CD4-positive, CD25-positive, alpha-beta regulatory T cell (primary cell): ENCODE results near the gene GEMIN4. TPM values are rescaled to one million over a fixed set of nuclear protein-coding genes. Genes with fewer than 3 reads are reported as not detected.
"Not testable (repeated sequence)": the region's sequence is repeated elsewhere in the genome, so short reads cannot be mapped to it uniquely, and the experiment has no call there.

Source experiments
- ATAC-seq, 2 donors: fragments of 150-1000 bp; cut with Tn5 transposase; one replicate each; pipeline ENCODE4 v1.10.0; 2021; ENCODE audit warnings: low read depth in 2 of 2, moderate number of reproducible peaks in 2 of 2, moderate library complexity in 1 of 2
- DNase-seq, 3 donors: peaks; one replicate each; pipeline versions ENCODE4 v3.0.0 to v3.0.0-alpha.2; 2012 to 2022; ENCODE audit warnings: mixed read lengths in 1 of 3
- H3K27ac ChIP-seq: one replicate; pipeline ENCODE4 v1.7.0; 2013; ENCODE audit warnings: mild to moderate bottlenecking, low read length; ENCODE audit not compliant: insufficient read depth, poor library complexity, severe bottlenecking
- H3K27me3 ChIP-seq: one replicate; pipeline ENCODE4 v1.7.0; 2013; ENCODE audit warnings: low read length; ENCODE audit not compliant: control insufficient read depth, insufficient read depth
- H3K36me3 ChIP-seq: one replicate; pipeline ENCODE4 v1.7.0; 2013; ENCODE audit warnings: mild to moderate bottlenecking, low read length, moderate library complexity; ENCODE audit not compliant: control insufficient read depth, insufficient read depth
- H3K4me1 ChIP-seq: 2 replicates; pipeline ENCODE4 v1.7.0; 2013; ENCODE audit warnings: mild to moderate bottlenecking, low read length; ENCODE audit not compliant: insufficient read depth, control insufficient read depth, poor library complexity, severe bottlenecking
- H3K4me3 ChIP-seq: one replicate; pipeline ENCODE4 v1.7.0; 2013; ENCODE audit warnings: low read depth, mild to moderate bottlenecking, low read length, moderate library complexity
- H3K9me3 ChIP-seq, 2 experiments: 1 replicate in 1 of 2; 2 replicates in 1 of 2; pipeline ENCODE4 v1.7.0; 2013; ENCODE audit warnings: low read length in 2 of 2, mild to moderate bottlenecking in 1 of 2, moderate library complexity in 1 of 2; ENCODE audit not compliant: control insufficient read depth in 2 of 2
- H3K27ac Mint-ChIP-seq, 3 donors: one replicate each; pipeline ENCODE4 v1.8.0; 2020 to 2022; ENCODE audit warnings: mild to moderate bottlenecking in 3 of 3, mixed read lengths in 3 of 3, moderate library complexity in 2 of 3
- H3K27me3 Mint-ChIP-seq: one replicate; pipeline ENCODE4 v1.8.0; 2022; ENCODE audit warnings: mild to moderate bottlenecking, mixed read lengths
- H3K36me3 Mint-ChIP-seq: one replicate; pipeline ENCODE4 v1.8.0; 2020; ENCODE audit warnings: mixed read lengths
- H3K4me1 Mint-ChIP-seq, 4 donors: one replicate each; pipeline ENCODE4 v1.8.0; 2020 to 2022; ENCODE audit warnings: mixed read lengths in 4 of 4, mild to moderate bottlenecking in 1 of 4
- H3K4me3 Mint-ChIP-seq, 4 donors: one replicate each; pipeline ENCODE4 v1.8.0; 2020 to 2022; ENCODE audit warnings: mild to moderate bottlenecking in 4 of 4, mixed read lengths in 4 of 4, moderate library complexity in 3 of 4
- H3K9me3 Mint-ChIP-seq, 7 donors: one replicate each; pipeline ENCODE4 v1.8.0; 2020 to 2022; ENCODE audit warnings: mixed read lengths in 7 of 7, mild to moderate bottlenecking in 3 of 7, moderate library complexity in 2 of 7
- polyA plus RNA-seq, 4 donors: library from polyadenylated mRNA; unstranded; fragments of 300-500 nt; fragmentation: Illumina TruSeq; gene quantifications; one replicate each; pipeline ENCODE4 v1.2.3, GENCODE V29; 2021
- total RNA-seq: library from RNA; stranded (reverse); gene quantifications from one replicate; pipeline ENCODE4 v1.2.3, GENCODE V29; 2022

Gene GEMIN4
- total and polyA plus RNA-seq, 5 donors from 2014 or later: 9.2 to 34.7 (median 15.9) TPM

- ATAC-seq: no peak
- no peak overlapping the region for H3K4me3 ChIP-seq
- no peaks in the 10 kb centered on the region for H3K27me3 ChIP-seq
- H3K36me3 ChIP-seq: peaks cover 85% of the 10 kb centered on the region
- Mint-ChIP-seq H3K4me3 (no peak overlapping the region), H3K27ac (no peak overlapping the region), H3K36me3 (peaks cover 49% of the 10 kb centered on the region), H3K9me3 (no peaks in the 10 kb centered on the region), H3K27me3 (no peaks in the 10 kb centered on the region), H3K4me1 (peaks cover 5 to 19% (median 12%) of the 10 kb centered on the region in 4 donors)
- no peak for DNase-seq
- no peak overlapping the region for H3K27ac ChIP-seq
- no peaks in the 10 kb centered on the region for H3K4me1 ChIP-seq
- no peaks in the 10 kb centered on the region for H3K9me3 ChIP-seq
These were observed 22.2 kb upstream of the GEMIN4 start for GRCh38 chr17:774313-774584.

GRCh38 chr17:773467-774312 lies 21.6 kb upstream of the GEMIN4 start:
- Mint-ChIP-seq H3K27me3 (no peaks in the 10 kb centered on the region), H3K9me3 (no peaks in the 10 kb centered on the region), H3K4me3 (no peak overlapping the region), H3K36me3 (peaks cover 54% of the 10 kb centered on the region), H3K27ac (peak overlapping the region in 1 of 3 donors; percentile 47), H3K4me1 (peaks cover 5 to 19% (median 12%) of the 10 kb centered on the region in 4 donors)
- no peak overlapping the region for H3K27ac ChIP-seq
- peaks cover 91% of the 10 kb centered on the region for H3K36me3 ChIP-seq
- H3K27me3 ChIP-seq: no peaks in the 10 kb centered on the region
- DNase-seq (no peak), ATAC-seq (no peak)
- H3K9me3 ChIP-seq: no peaks in the 10 kb centered on the region
- no peaks in the 10 kb centered on the region for H3K4me1 ChIP-seq
- no peak overlapping the region for H3K4me3 ChIP-seq

GRCh38 chr17:773016-773415 lies 21.0 kb upstream of the GEMIN4 start:
- Mint-ChIP-seq H3K27ac (no peak overlapping the region), H3K36me3 (peaks cover 55% of the 10 kb centered on the region)

GRCh38 chr17:767076-767475 lies 15.0 kb upstream of the GEMIN4 start:
- no peaks in the 10 kb centered on the region for H3K27me3 ChIP-seq
- Mint-ChIP-seq H3K4me1 (peaks cover 0 to 5% (median under 1%) of the 10 kb centered on the region in 4 donors), H3K36me3 (peaks cover 42% of the 10 kb centered on the region), H3K9me3 (no peaks in the 10 kb centered on the region), H3K27me3 (no peaks in the 10 kb centered on the region), H3K27ac (no peak overlapping the region), H3K4me3 (no peak overlapping the region)
- no peaks in the 10 kb centered on the region for H3K9me3 ChIP-seq
- no peak overlapping the region for H3K4me3 ChIP-seq
- DNase-seq (no peak), ATAC-seq (no peak)
- H3K27ac ChIP-seq: no peak overlapping the region
- H3K36me3 ChIP-seq: peaks cover 64% of the 10 kb centered on the region
- H3K4me1 ChIP-seq: no peaks in the 10 kb centered on the region

More at GRCh38 chr17:773016-773415, 21.0 kb upstream of the GEMIN4 start:
- H3K36me3 ChIP-seq: peaks cover 84% of the 10 kb centered on the region
- ATAC-seq (no peak), DNase-seq (no peak)
- H3K4me3 ChIP-seq: no peak overlapping the region
- Mint-ChIP-seq H3K4me3 (no peak overlapping the region), H3K27me3 (no peaks in the 10 kb centered on the region), H3K4me1 (peaks cover 5 to 14% (median 11%) of the 10 kb centered on the region in 4 donors), H3K9me3 (no peaks in the 10 kb centered on the region)
- no peaks in the 10 kb centered on the region for H3K27me3 ChIP-seq
- H3K27ac ChIP-seq: no peak overlapping the region
- H3K9me3 ChIP-seq: no peaks in the 10 kb centered on the region
- no peaks in the 10 kb centered on the region for H3K4me1 ChIP-seq

GRCh38 chr17:760371-760770 lies 8.3 kb upstream of the GEMIN4 start:
- Mint-ChIP-seq H3K4me1 (no peaks in the 10 kb centered on the region), H3K27me3 (no peaks in the 10 kb centered on the region), H3K36me3 (peaks cover 24% of the 10 kb centered on the region), H3K27ac (no peak overlapping the region), H3K4me3 (peak overlapping the region in 1 of 4 donors; percentile 43), H3K9me3 (no peaks in the 10 kb centered on the region)
- H3K27me3 ChIP-seq: no peaks in the 10 kb centered on the region
- H3K27ac ChIP-seq: no peak overlapping the region
- H3K36me3 ChIP-seq: peaks cover 46% of the 10 kb centered on the region
- H3K9me3 ChIP-seq: no peaks in the 10 kb centered on the region
- no peak overlapping the region for H3K4me3 ChIP-seq
- no peak for DNase-seq
- ATAC-seq: no peak
- H3K4me1 ChIP-seq: no peaks in the 10 kb centered on the region

- Histone ChIP-seq H3K4me3 (no peak overlapping the region), H3K36me3 (peaks cover 42% of the 10 kb centered on the region), H3K9me3 (no peaks in the 10 kb centered on the region), H3K27me3 (no peaks in the 10 kb centered on the region), H3K27ac (no peak overlapping the region), H3K4me1 (no peaks in the 10 kb centered on the region)
- H3K9me3 Mint-ChIP-seq: no peaks in the 10 kb centered on the region
- no peak for ATAC-seq
- no peaks in the 10 kb centered on the region for H3K4me1 Mint-ChIP-seq
- H3K27ac Mint-ChIP-seq: peak overlapping the region in 1 of 3 donors; percentile 29
- H3K27me3 Mint-ChIP-seq: no peaks in the 10 kb centered on the region
- peaks cover 20% of the 10 kb centered on the region for H3K36me3 Mint-ChIP-seq
- no peak for DNase-seq
- H3K4me3 Mint-ChIP-seq: no peak overlapping the region
These were observed 7.9 kb upstream of the GEMIN4 start for GRCh38 chr17:759964-760363.

- H3K36me3 Mint-ChIP-seq: not testable (repeated sequence)
These were observed 4.0 kb upstream of the GEMIN4 start for GRCh38 chr17:756010-756567.

More at GRCh38 chr17:756010-756567, 4.0 kb upstream of the GEMIN4 start:
- H3K27me3 ChIP-seq, H3K9me3 ChIP-seq, H3K4me3 ChIP-seq, DNase-seq, ATAC-seq, H3K27me3 Mint-ChIP-seq, H3K9me3 Mint-ChIP-seq: not testable (repeated sequence)
- peak overlapping the region in 2 of 4 donors; percentile 48 to 55 for H3K4me3 Mint-ChIP-seq
- Histone ChIP-seq H3K4me1 (peaks cover 13% of the 10 kb centered on the region), H3K27ac (peak overlapping the region; percentile 23), H3K36me3 (peaks cover 17% of the 10 kb centered on the region)
- H3K27ac Mint-ChIP-seq: peak overlapping the region in 1 of 3 donors; percentile 54
- peaks cover 6 to 13% (median 6%) of the 10 kb centered on the region in 4 donors for H3K4me1 Mint-ChIP-seq
